HL-60 (cell line): Measurements from ENCODE around the gene C11orf87.
A peak's percentile ranks its signal among the peaks of the same experiment; 100 is the strongest.

ENCODE experiments used
- DNase-seq, 2 experiments: peaks; one replicate each; pipeline ENCODE4 v3.0.0-alpha.2; 2010 to 2020; ENCODE audit warnings: low read depth in 1 of 2, low spot score in 1 of 2
- H3K27ac ChIP-seq: fragments of 250-450 bp; sonication (Bioruptor Pico); replicated peaks from 2 replicates; pipeline ENCODE4 v1.5.1; 2020; ENCODE audit warnings: mild to moderate bottlenecking, moderate library complexity
- H3K27me3 ChIP-seq: fragments of 250-450 bp; sonication (Bioruptor Pico); 2 replicates; pipeline ENCODE4 v1.5.1; 2021; ENCODE audit warnings: mild to moderate bottlenecking, moderate library complexity; ENCODE audit not compliant: insufficient read depth, poor library complexity, severe bottlenecking
- H3K4me3 ChIP-seq: replicated peaks from 2 replicates; pipeline ENCODE4 v1.5.1; 2011; ENCODE audit warnings: mild to moderate bottlenecking, control low read depth, low read length; ENCODE audit not compliant: insufficient read depth
- GABPA ChIP-seq: IDR thresholded peaks from 2 replicates; pipeline ENCODE4 v1.6.1; 2012; ENCODE audit warnings: low read depth
- POLR2AphosphoS5 ChIP-seq: IDR thresholded peaks from 2 replicates; pipeline ENCODE4 v1.6.1; 2012; ENCODE audit warnings: low read depth
- SPI1 ChIP-seq: IDR thresholded peaks from 2 replicates; pipeline ENCODE4 v1.6.1; 2012; ENCODE audit warnings: low read depth, mild to moderate bottlenecking, borderline replicate concordance
- TF ChIP-seq, protein P1 (sequence below): IDR thresholded peaks from 2 replicates; pipeline ENCODE4 v1.6.1; 2012; ENCODE audit warnings: low read depth; ENCODE audit not compliant: insufficient replicate concordance
- TF ChIP-seq, protein P2 (sequence below): IDR thresholded peaks from one replicate; pipeline ENCODE4 v1.5.1; 2011; ENCODE audit warnings: low read length, control low read depth, inconsistent platforms; ENCODE audit not compliant: insufficient read depth

The C11orf87 gene

DNA sequence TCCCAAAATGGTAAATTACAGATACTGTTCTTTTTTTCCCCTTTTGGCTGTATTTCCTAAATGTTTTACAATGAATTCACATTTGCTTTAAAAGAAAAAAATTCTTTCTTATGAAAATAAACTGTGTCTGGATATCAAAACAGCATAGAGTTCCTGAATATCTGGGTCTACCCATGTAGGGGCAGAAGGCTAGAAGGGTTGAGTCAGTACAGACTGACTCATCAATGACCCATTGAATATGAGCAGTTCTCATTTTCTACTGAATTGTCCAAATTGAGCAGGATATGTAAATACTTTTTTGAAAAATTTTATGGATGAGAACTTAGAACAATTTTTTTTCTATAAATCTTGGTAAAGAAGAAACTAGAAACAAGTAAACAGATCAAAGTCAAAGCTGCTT, 16.3 kb upstream of the C11orf87 start:
- no peak overlapping the region for H3K4me3 ChIP-seq
- H3K27me3 ChIP-seq = no peaks in the 10 kb centered on the region
- no peak overlapping the region for H3K27ac ChIP-seq
- TF ChIP-seq, protein P1, sequence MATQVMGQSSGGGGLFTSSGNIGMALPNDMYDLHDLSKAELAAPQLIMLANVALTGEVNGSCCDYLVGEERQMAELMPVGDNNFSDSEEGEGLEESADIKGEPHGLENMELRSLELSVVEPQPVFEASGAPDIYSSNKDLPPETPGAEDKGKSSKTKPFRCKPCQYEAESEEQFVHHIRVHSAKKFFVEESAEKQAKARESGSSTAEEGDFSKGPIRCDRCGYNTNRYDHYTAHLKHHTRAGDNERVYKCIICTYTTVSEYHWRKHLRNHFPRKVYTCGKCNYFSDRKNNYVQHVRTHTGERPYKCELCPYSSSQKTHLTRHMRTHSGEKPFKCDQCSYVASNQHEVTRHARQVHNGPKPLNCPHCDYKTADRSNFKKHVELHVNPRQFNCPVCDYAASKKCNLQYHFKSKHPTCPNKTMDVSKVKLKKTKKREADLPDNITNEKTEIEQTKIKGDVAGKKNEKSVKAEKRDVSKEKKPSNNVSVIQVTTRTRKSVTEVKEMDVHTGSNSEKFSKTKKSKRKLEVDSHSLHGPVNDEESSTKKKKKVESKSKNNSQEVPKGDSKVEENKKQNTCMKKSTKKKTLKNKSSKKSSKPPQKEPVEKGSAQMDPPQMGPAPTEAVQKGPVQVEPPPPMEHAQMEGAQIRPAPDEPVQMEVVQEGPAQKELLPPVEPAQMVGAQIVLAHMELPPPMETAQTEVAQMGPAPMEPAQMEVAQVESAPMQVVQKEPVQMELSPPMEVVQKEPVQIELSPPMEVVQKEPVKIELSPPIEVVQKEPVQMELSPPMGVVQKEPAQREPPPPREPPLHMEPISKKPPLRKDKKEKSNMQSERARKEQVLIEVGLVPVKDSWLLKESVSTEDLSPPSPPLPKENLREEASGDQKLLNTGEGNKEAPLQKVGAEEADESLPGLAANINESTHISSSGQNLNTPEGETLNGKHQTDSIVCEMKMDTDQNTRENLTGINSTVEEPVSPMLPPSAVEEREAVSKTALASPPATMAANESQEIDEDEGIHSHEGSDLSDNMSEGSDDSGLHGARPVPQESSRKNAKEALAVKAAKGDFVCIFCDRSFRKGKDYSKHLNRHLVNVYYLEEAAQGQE = no peak
- TF ChIP-seq, protein P2, sequence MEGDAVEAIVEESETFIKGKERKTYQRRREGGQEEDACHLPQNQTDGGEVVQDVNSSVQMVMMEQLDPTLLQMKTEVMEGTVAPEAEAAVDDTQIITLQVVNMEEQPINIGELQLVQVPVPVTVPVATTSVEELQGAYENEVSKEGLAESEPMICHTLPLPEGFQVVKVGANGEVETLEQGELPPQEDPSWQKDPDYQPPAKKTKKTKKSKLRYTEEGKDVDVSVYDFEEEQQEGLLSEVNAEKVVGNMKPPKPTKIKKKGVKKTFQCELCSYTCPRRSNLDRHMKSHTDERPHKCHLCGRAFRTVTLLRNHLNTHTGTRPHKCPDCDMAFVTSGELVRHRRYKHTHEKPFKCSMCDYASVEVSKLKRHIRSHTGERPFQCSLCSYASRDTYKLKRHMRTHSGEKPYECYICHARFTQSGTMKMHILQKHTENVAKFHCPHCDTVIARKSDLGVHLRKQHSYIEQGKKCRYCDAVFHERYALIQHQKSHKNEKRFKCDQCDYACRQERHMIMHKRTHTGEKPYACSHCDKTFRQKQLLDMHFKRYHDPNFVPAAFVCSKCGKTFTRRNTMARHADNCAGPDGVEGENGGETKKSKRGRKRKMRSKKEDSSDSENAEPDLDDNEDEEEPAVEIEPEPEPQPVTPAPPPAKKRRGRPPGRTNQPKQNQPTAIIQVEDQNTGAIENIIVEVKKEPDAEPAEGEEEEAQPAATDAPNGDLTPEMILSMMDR = no peak
- no peak for TF ChIP-seq POLR2AphosphoS5
- no peak for TF ChIP-seq GABPA
- no peak for TF ChIP-seq SPI1
- no peak for DNase-seq

DNA sequence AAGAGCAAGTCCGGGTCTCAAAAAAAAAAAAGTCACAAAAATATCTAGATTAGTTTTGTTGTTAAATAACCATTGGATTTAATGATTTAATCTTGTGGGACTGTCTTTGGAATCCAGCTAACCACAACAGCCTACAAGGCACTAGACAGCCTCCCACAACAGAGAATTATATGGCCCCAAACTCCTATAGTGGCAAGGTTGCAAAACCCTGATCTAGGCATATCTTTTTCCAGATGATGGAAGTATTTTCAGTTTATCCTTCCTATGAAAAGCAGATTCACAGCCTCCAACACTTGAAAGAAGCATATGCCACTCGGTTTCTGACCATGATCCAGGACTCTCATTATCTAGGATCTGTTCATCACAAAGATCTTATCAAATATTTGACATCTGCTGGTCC, 5.4 kb upstream of the C11orf87 start:
- no peak for DNase-seq
- Histone ChIP-seq H3K4me3 (no peak overlapping the region), H3K27me3 (peaks cover 11% of the 10 kb centered on the region), H3K27ac (no peak overlapping the region)
- TF ChIP-seq SPI1 (no peak), GABPA (no peak), POLR2AphosphoS5 (no peak)
- TF ChIP-seq, protein P1 = no peak
- TF ChIP-seq, protein P2 = no peak

DNA sequence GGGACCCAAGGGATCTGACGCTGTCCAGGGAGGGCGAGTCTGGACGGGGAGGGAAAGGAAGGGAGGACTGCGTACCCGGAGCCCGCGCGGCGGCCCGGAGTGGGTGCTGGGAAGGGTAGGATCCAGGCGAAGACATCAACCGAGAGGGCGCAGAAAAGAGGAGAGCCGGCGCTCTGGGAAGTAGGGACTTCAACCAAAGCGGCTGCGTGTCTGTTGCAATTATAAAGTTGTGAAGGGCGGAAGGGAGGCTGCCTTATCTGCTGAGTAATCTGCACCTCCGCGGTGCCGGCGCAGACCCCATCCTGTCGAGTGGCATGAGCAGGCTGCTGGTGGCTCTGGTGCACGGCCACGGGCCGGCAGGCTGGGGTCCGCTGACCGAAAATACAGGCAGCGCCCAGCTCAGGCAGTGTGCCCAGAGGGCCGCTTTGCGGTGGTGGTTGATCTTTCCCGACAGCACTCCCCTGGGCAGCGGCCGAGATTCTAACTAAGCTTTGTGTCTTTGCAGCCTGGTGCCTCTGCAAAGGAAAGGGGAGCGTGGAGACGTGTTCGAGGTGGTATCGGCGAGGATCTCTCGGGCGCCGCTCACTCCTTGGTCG, 978 bp downstream of the C11orf87 start:
- Histone ChIP-seq H3K27ac (no peak overlapping the region), H3K4me3 (no peak overlapping the region), H3K27me3 (peaks cover 30% of the 10 kb centered on the region)
- TF ChIP-seq POLR2AphosphoS5 (no peak), GABPA (no peak), SPI1 (no peak)
- TF ChIP-seq, protein P1 = no peak
- TF ChIP-seq, protein P2 = no peak
- peak; percentile 5 to 45 for DNase-seq
